Thoracic aorta (tissue), 2 donors: ENCODE results near the gene NT5DC1. TPM values are rescaled to one million over a fixed set of nuclear protein-coding genes. Genes with fewer than 3 reads are reported as not detected.

Experiments
- ATAC-seq: fragments of 150-250 bp; one replicate; pipeline ENCODE4 v1.8.0; 2017; ENCODE audit warnings: low read depth; ENCODE audit not compliant: insufficient number of reproducible peaks, low FRiP score
- DNase-seq: peaks from one replicate; pipeline ENCODE4 v3.0.0-alpha.2; 2020; ENCODE audit warnings: low spot score
- H3K27ac ChIP-seq, 2 donors: fragments of 200-600 bp; sonication (generic); 1 replicate in 1 of 2; 2 replicates in 1 of 2; pipeline ENCODE4 v1.5.1; 2016; ENCODE audit warnings: mild to moderate bottlenecking in 2 of 2, moderate library complexity in 2 of 2
- H3K27me3 ChIP-seq: fragments of 200-600 bp; sonication (generic); replicated peaks from 2 replicates; pipeline ENCODE4 v1.6.0; 2016; ENCODE audit warnings: mild to moderate bottlenecking; ENCODE audit not compliant: insufficient read depth
- H3K36me3 ChIP-seq: fragments of 200-600 bp; sonication (generic); one replicate; pipeline ENCODE4 v1.5.1; 2016
- H3K4me1 ChIP-seq, 2 donors: fragments of 200-600 bp; sonication (generic); 1 replicate in 1 of 2; 2 replicates in 1 of 2; pipeline versions ENCODE4 v1.5.1 to v1.6.0; 2016; ENCODE audit warnings: low read depth in 2 of 2, mild to moderate bottlenecking in 1 of 2; ENCODE audit not compliant: control insufficient read depth in 1 of 2
- H3K4me3 ChIP-seq: fragments of 200-600 bp; sonication (generic); 2 replicates; pipeline ENCODE4 v1.5.1; 2016; ENCODE audit warnings: mild to moderate bottlenecking
- H3K9me3 ChIP-seq: fragments of 200-600 bp; sonication (generic); 2 replicates; pipeline ENCODE4 v1.5.1; 2016
- total RNA-seq, 2 donors: library from RNA; depleted of rRNA; stranded (reverse); fragments of >200 nt; gene quantifications; one replicate each; pipeline versions ENCODE4 v1.1.0 to v1.2.3, GENCODE V29; 2016
- TF ChIP-seq, protein P1 (sequence below): fragments of 200-600 bp; sonication (generic); IDR thresholded peaks from one replicate; pipeline ENCODE4 v1.5.1; 2019; ENCODE audit warnings: antibody characterized with exemption

NT5DC1 gene
- total RNA-seq, 2 donors from 2014 or later: 15.4 to 25.0 TPM

DNA sequence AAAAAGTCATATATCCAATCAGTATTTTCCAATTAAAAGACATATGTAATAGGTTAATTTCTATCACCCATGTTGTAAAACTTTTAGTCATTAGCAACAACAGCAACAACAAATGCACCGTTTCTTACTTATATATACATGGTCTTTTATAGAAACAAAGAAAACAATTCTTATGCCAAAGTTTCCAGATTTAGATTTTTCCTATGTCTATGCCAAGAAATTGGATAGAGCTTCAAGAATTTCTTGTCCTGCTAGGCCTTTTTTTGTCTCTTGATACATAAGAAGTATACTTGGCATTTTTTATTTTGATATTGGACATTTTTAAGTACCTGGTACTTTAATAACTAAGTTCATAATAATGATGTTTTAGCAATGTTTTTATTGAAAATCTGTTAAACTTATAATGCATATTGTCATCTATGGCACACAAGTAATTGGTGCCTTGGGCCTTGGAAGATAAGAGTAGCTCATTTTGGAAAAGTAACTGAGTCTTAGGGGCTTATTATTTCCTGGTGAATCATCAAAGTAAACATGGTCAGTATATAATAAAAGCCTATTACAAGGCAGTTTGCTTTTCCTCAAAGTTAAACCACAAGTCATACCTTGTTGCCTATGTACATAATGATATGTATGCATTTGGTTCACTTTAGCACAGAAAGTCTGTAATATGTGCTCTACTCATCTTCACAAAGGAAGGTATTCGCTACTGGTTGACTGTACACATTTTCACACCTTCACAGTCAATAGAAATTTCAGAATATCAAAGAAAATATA lies 29.9 kb upstream of the NT5DC1 start:
- no peaks in the 10 kb centered on the region for H3K36me3 ChIP-seq
- H3K27me3 ChIP-seq: no peaks in the 10 kb centered on the region
- peak overlapping the region in 1 of 2 donors; percentile 23 for H3K27ac ChIP-seq
- no peak for DNase-seq
- no peak for ATAC-seq
- H3K4me1 ChIP-seq: peaks cover 22 to 50% of the 10 kb centered on the region in 2 donors
- no peak overlapping the region for H3K4me3 ChIP-seq
- H3K9me3 ChIP-seq: no peaks in the 10 kb centered on the region
- TF ChIP-seq, protein P1, sequence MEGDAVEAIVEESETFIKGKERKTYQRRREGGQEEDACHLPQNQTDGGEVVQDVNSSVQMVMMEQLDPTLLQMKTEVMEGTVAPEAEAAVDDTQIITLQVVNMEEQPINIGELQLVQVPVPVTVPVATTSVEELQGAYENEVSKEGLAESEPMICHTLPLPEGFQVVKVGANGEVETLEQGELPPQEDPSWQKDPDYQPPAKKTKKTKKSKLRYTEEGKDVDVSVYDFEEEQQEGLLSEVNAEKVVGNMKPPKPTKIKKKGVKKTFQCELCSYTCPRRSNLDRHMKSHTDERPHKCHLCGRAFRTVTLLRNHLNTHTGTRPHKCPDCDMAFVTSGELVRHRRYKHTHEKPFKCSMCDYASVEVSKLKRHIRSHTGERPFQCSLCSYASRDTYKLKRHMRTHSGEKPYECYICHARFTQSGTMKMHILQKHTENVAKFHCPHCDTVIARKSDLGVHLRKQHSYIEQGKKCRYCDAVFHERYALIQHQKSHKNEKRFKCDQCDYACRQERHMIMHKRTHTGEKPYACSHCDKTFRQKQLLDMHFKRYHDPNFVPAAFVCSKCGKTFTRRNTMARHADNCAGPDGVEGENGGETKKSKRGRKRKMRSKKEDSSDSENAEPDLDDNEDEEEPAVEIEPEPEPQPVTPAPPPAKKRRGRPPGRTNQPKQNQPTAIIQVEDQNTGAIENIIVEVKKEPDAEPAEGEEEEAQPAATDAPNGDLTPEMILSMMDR: no peak

DNA sequence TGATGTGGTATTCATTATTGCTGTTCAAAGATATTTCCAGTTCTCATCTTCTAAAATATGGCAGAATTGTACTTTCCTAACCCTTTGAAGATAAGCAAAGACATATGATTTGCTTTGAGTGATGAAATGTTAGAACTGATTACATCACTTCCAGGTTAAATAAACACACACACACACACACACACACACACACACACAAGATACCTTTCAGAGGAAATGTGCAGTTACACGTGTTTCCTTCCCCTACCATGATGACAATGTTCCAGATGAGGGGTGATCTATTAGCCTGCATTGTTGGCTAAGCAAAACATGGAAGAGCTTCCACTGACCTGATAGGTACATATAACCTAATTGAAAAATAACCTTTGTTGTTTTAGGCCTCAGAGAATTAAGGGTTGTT lies 28.3 kb upstream of the NT5DC1 start:
- no peak overlapping the region for H3K27ac ChIP-seq
- H3K27me3 ChIP-seq: no peaks in the 10 kb centered on the region
- H3K4me3 ChIP-seq: no peak overlapping the region
- H3K9me3 ChIP-seq: no peaks in the 10 kb centered on the region
- H3K36me3 ChIP-seq: no peaks in the 10 kb centered on the region
- TF ChIP-seq, protein P1: no peak
- H3K4me1 ChIP-seq: peaks cover 22 to 50% of the 10 kb centered on the region in 2 donors
- ATAC-seq: no peak
- no peak for DNase-seq

DNA sequence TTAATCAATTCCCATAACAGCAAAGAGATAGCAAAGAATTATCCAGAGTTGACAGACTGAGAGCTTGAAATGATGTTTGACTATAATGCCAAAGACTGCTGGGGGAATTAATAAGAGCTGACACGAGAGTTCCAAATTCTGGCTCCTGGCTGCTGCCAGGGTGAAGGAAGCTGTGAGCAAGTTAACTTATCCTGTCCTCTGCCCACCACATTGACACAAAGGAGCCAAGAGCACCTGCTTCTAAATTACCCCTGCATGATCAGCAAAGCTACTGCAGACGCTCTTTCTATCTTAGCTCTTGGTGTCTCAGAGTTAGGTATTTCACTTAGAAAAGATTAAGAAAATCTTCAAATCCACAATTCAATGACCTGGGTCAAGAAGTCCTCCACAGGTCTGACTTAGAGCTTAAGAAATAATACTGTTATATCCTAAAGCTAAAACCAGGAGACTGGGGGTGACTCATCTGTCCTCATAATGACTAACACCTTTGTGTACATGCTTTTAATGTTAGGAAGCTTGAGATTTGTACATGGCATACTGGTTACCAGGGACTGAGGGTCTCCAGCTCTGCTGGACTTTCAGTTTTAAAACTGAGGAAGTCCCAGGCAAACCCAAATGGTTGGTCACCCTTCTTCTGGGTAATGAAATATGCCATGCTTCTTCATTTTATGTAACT lies 26.8 kb upstream of the NT5DC1 start:
- no peak overlapping the region for H3K4me3 ChIP-seq
- H3K27ac ChIP-seq: peak overlapping the region in 1 of 2 donors; percentile 9
- no peaks in the 10 kb centered on the region for H3K27me3 ChIP-seq
- peaks cover 22 to 50% of the 10 kb centered on the region in 2 donors for H3K4me1 ChIP-seq
- TF ChIP-seq, protein P1: no peak
- no peak for DNase-seq
- no peaks in the 10 kb centered on the region for H3K36me3 ChIP-seq
- no peak for ATAC-seq
- H3K9me3 ChIP-seq: no peaks in the 10 kb centered on the region

DNA sequence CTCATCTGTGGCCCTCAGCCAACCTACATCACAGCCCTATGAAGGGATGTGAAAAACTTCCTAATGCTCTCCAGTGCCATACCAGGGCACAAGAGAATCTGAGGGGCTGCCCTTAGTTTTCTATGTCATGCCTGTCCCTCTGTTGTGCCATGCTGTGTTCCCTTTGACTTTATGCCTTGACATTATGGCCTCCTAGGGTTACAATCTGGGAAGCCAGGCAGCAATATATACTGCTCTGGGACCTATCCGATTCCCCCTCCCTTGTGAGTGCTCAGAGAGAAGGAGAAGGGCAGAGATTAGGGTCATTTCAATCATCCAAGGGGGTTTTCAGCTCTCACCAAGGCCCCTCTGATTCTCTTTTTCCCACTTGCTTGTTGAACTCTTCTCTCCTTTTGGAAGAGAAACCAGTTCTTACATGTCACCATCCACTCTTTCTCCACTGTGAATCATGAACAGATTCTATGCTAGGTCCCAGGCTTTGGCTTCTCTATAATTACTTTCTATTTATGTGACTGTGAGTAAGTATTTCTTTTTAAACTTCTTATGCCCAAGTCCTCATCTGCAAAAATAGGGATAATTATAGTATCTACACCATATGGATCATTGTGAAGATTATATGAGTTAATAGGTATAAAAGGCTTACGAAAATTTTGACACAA lies 25.8 kb upstream of the NT5DC1 start:
- H3K36me3 ChIP-seq: no peaks in the 10 kb centered on the region
- H3K4me3 ChIP-seq: no peak overlapping the region
- no peak for DNase-seq
- H3K9me3 ChIP-seq: no peaks in the 10 kb centered on the region
- no peak for ATAC-seq
- H3K4me1 ChIP-seq: peaks cover 21 to 45% of the 10 kb centered on the region in 2 donors
- H3K27me3 ChIP-seq: no peaks in the 10 kb centered on the region
- peak overlapping the region in 1 of 2 donors; percentile 49 for H3K27ac ChIP-seq
- TF ChIP-seq, protein P1: no peak

DNA sequence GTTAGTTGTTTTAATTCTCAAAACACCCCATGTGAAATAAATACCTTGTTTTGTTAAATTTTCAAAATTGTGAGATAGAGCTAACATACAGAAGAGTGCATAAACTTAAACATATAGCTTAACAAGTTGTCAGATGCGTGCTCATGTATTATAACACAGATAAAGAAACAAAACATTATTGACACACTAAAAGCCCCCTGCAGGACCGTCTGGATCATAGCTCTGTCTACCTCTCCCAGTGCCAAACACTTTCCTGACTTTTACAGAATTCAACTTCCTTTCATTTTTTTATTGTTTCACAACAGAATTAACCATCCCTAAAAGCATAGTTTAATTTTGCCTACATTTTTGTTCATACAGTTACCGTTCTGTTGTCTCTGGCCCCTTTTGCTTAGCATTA lies 22.1 kb upstream of the NT5DC1 start:
- ATAC-seq: no peak
- Histone ChIP-seq H3K27me3 (no peaks in the 10 kb centered on the region), H3K4me1 (peaks cover 6 to 17% of the 10 kb centered on the region in 2 donors), H3K27ac (no peak overlapping the region), H3K36me3 (no peaks in the 10 kb centered on the region), H3K4me3 (no peak overlapping the region), H3K9me3 (no peaks in the 10 kb centered on the region)
- TF ChIP-seq, protein P1: no peak
- DNase-seq: no peak
